Activated CD4-positive, alpha-beta T cell treated with anti-CD3 and anti-CD28 coated beads, Interleukin-2, amount 50 U/mL, for 4 hours (primary cell): ENCODE data around the gene AGRP.

Experiments used
- DNase-seq, 2 experiments: peaks; one replicate each; pipeline ENCODE4 v3.0.0-alpha.2; 2020

The AGRP gene

DNA sequence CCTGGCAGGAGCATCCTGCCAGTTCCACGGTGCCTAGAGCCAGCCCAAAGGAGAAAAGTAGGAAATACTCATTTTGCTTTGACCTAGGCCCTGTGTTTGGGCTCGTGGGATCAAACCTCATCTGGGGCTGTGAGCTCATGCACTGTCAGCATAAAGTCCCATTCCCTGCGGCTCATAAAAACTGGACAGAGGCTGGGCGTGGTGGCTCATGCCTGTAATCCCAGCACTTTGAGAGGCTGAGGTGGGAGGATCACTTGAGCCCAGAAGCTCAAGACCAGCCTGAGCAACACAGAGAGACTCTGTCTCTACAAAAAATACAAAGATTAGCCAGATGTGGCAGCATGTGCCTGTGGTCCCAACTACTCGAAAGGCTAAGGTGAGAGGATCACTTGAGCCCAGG, 20.3 kb downstream of the AGRP start:
- no peak for DNase-seq

- DNase-seq: no peak
These were observed 21.1 kb downstream of the AGRP start for GRCh38 chr16:67462279-67462655.

- no peak for DNase-seq
These were observed 21.6 kb downstream of the AGRP start for GRCh38 chr16:67461600-67462278.

DNA sequence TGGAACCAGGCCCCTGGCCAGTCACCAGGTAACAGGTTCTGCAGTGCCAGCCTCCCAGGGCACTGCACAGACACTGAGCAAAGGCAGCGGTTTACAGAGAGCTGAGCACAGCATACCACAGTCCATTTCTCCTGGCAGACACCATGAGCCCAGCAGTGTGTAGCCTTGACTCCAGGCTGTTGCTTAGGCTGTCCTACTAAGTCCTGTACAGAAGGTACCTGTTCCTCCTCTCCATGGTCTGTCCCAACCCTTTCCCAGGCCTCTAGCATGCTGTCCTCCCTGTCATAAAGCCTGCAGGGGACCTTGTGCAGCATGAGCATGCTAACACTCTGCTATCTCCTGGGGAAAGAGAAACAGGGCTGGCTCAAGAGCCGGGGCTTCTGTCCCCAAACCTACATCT, 22.4 kb downstream of the AGRP start:
- no peak for DNase-seq

GRCh38 chr16:67460168-67460567, 23.2 kb downstream of the AGRP start:
- no peak for DNase-seq

- no peak for DNase-seq
These were observed 23.5 kb downstream of the AGRP start for GRCh38 chr16:67459861-67460150.

DNA sequence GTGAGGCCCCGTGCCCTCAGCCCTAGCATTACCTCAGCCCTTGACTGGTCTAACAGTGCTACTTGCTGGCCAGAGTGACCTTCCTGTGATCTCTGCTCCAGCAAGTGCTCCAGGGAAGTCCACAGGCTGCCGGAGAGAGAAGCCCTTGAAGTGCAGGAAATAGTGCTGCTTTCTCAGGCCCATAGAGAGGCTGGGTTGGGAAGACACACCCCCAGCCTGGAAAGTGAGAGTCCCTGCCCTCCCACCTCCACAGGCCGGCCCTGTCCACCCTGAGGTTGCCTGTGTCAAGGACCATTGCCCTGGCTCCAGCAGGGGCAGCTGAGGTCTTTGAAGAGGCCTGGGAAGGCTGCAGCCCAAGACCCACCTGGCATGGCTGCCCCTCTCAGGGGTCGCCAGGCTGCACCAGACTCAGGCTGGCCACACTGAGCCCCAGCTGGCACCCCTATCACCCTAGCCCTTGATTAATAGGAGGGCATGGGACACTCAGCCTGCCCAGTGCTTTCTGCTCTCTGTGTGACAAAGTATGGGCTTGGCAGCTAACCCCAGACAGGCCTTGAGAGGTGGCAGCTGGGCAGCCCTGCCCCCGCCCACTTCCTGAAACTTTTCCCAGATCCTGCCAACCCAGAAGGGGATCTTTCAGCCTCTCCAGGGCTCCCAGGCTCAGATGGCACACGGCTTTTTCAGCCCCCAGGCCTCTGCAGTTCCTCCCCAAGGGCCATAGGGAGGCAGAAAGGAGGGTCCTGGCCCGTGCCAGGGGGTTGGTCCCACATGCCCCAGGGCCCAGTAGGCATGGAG, 24.1 kb downstream of the AGRP start:
- DNase-seq: no peak

- no peak for DNase-seq
These were observed 25.2 kb downstream of the AGRP start for GRCh38 chr16:67458121-67458641.

DNA sequence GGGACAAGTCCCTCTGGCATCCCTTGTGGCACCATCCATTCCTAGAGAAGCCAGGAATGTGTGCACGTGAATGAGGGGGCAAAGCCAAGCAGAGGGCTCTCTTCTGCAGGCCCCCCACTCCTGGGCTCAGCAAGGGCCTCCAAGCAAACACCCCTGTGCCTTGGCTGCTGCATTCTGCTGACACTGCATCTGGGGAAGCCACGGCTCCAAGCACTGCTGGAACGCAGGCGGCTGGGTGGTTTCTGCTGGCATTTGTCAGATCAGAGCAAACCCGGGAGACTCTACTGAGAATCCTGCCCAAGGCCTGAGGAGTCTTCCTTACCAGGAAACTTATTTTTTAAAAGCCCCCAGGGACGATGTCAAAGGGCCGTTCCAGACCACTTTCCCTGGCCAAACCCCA, 25.7 kb downstream of the AGRP start:
- DNase-seq: no peak

- no peak for DNase-seq
These were observed 26.8 kb downstream of the AGRP start for GRCh38 chr16:67456391-67457081.

- DNase-seq: no peak
These were observed 28.5 kb downstream of the AGRP start for GRCh38 chr16:67454852-67455251.

- no peak for DNase-seq
These were observed 29.2 kb downstream of the AGRP start for GRCh38 chr16:67454104-67454503.

DNA sequence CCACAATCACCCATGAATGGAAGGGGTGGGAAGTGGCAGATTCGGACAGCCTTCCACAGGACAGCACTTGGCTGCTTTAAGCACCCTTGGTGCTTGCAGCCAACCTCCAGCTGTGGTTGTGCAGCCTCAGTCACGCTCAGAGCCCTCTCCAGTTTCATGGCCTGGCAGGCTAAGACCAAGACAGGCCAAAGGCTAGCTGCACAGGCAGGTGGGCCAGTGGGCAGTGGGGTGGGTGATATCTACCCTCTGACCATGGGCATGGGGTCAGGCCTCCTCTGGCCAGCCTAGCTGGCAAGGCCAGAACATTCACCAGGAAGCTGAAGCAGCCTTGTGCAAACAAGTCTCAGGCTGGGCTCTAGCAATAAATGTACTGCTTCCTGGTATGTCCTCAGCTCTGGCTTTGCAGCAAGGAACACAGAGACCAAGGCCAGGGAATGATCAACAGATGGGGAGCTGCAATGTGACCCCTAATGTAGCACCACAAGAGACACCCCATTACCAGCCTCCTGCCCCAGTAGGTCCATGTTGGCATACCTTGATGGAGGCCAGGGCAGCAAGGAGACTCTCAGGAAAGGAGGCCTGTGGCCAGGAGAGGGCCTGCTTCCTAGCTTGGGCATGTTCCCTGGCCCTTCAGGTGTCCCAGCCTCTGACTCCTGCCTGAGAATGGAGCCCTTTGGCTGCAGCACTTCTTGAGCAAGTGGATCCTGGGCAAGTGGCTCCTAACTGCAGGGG, 31.5 kb downstream of the AGRP start:
- DNase-seq: no peak

GRCh38 chr16:67451061-67451703, 32.2 kb downstream of the AGRP start:
- DNase-seq: no peak

GRCh38 chr16:67449739-67450138, 33.6 kb downstream of the AGRP start:
- no peak for DNase-seq

DNA sequence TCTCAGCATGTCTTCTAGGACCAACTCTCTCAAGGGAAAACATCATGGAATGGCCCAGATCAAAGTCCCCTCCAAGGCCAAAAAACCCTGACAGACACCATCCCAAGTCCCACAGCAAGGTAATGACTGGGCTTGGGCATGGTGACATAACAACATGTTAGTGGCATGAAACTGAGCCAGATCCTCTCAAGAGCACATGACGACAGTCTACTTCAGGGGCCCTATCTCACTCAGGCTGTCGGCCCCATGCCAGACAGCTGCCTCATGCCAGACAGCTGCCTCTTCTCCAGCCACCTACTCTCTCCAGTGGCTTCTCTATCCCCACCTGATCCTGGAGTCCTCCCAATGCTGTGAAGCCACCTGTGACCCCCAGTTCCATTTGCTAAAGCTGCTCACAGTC, 34.0 kb downstream of the AGRP start:
- DNase-seq: no peak

GRCh38 chr16:67448580-67448979, 34.8 kb downstream of the AGRP start:
- DNase-seq: no peak

- DNase-seq: peak; percentile 51 to 54
These were observed 35.8 kb downstream of the AGRP start for GRCh38 chr16:67447508-67448076.

GRCh38 chr16:67446968-67447507, 36.3 kb downstream of the AGRP start:
- no peak for DNase-seq

DNA sequence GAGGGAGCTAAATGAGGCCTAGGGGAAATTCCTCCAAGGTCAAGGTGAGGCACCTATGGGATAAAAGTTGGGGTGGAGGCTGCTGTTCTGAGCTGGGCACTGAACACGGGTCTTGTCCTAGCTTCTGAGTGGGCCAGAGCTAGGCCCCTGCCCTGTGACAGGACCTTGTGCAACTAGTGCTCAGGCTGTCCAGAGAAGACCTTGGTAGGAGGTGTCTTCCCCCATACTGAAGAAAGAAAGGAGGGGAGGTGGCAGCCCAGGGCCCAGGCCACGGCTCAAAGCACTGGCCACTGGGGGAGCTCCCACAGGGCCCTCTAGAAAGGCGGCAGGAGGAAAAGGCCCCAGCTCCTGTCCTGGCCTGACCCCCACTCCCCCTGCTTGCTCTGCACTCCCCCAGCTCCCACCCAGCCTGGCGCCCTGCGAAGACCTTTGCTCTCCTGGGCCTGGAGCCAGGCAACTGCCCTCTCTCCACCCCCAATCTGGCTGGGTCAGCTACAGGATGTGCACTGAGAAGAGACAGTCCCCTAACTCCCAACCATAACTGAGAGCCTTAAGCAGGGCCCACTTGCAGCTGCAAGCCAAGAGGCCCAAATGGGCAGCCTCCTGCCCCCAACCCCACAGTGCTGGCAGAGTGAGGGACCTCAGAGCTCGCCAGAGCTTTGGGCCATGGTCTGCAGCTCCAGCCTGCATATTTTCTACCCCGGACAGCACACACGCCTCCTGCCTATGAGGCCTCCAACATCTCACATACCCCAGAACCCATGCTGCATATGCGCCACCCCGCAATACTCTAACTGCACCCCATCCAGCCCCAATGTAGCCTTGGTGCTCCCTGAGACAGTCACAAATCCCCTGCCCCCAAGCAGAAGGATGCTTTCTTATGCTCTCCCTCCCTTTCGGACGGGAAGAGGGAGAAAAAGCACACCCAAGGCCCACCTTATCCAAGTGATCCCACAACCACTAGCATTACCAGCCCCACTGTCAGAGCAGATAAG, 37.1 kb downstream of the AGRP start:
- DNase-seq: no peak

GRCh38 chr16:67445441-67445912, 37.9 kb downstream of the AGRP start:
- no peak for DNase-seq
